Stomach (tissue), 9 donors: ENCODE results near the gene HTR5A. TPM values are rescaled to one million over a fixed set of nuclear protein-coding genes. Genes with fewer than 3 reads are reported as not detected.

Experiments used
- DNase-seq, 2 donors: peaks; one replicate each; pipeline versions ENCODE4 v3.0.0 to v3.0.0-alpha.2; 2013 to 2019
- H3K27ac ChIP-seq, 5 donors: fragments of 200-600 bp in 4 of 5; sonication (generic) in 4 of 5; one replicate each; pipeline ENCODE4 v1.5.1; 2013 to 2019; ENCODE audit warnings: mild to moderate bottlenecking in 1 of 5, moderate library complexity in 1 of 5
- H3K27me3 ChIP-seq, 3 donors: fragments of 200-600 bp; sonication (generic); one replicate each; pipeline ENCODE4 v1.5.1; 2017 to 2019; ENCODE audit warnings: mixed run types in 1 of 3
- H3K36me3 ChIP-seq, 4 donors: fragments of 200-600 bp; sonication (generic); 1 replicate in 3 of 4; 2 replicates in 1 of 4; pipeline ENCODE4 v1.5.1; 2016 to 2019
- H3K4me1 ChIP-seq, 4 donors: fragments of 200-600 bp; sonication (generic); one replicate each; pipeline ENCODE4 v1.5.1; 2016 to 2019
- H3K4me3 ChIP-seq, 4 donors: fragments of 200-600 bp; sonication (generic) in 3 of 4; one replicate each; pipeline ENCODE4 v1.5.1; 2016 to 2019; ENCODE audit warnings: mild to moderate bottlenecking in 1 of 4
- H3K9me3 ChIP-seq, 4 donors: fragments of 200-600 bp; sonication (generic); one replicate each; pipeline ENCODE4 v1.5.1; 2016 to 2019
- CTCF ChIP-seq, 7 experiments: fragments of 450-650 bp in 4 of 7; fragments of 200-600 bp in 3 of 7; sonication (generic) in 3 of 7; IDR thresholded peaks; one replicate each; pipeline ENCODE4 v1.5.1; 2016 to 2019; ENCODE audit warnings: antibody characterized with exemption in 7 of 7, control low read depth in 2 of 7, mild to moderate bottlenecking in 1 of 7
- EP300 ChIP-seq: sonication (generic); formaldehyde crosslinking; IDR thresholded peaks from one replicate; pipeline ENCODE4 v1.6.1; 2017; ENCODE audit warnings: antibody characterized with exemption
- POLR2A ChIP-seq, 4 donors: fragments of 450-650 bp; IDR thresholded peaks; one replicate each; pipeline ENCODE4 v1.6.1; 2016; ENCODE audit warnings: antibody characterized with exemption in 4 of 4, control low read depth in 2 of 4, mild to moderate bottlenecking in 1 of 4, moderate library complexity in 1 of 4
- POLR2AphosphoS5 ChIP-seq, 3 donors: sonication (generic); formaldehyde crosslinking; IDR thresholded peaks; one replicate each; pipeline ENCODE4 v1.6.1; 2016; ENCODE audit warnings: antibody characterized with exemption in 3 of 3
- WGBS, 5 donors: extraction: QIAGEN DNeasy Blood & Tissue Kit in 3 of 5; methylation state at CpG; one replicate each; pipeline versions ENCODE4 v1.1.5 to v1.1.7; 2013 to 2018; 5-methylcytosine and 5-hydroxymethylcytosine counted together
- intact Hi-C: fragments of 100-400 bp; cut with DNase I; formaldehyde crosslinking; loops from one replicate; pipeline ENCODE4 v1.15.1; 2023; ENCODE audit warnings: low total_unique reads
- polyA plus RNA-seq, 3 donors: library from polyadenylated mRNA; stranded (reverse); fragments of 200-250 nt; gene quantifications; one replicate each; pipeline ENCODE4 v1.2.3, GENCODE V29; 2013
- small RNA-seq, 4 donors: library from RNA; depleted of rRNA; stranded (forward); fragments of <200 nt; gene quantifications; one replicate each; pipeline ENCODE3, GENCODE V24; 2016
- total RNA-seq, 5 donors: library from RNA; depleted of rRNA; stranded (reverse); fragments of >200 nt; gene quantifications; one replicate each; pipeline versions ENCODE4 v1.1.0 to v1.2.3, GENCODE V29; 2014 to 2016
- donor health status: healthy with polysubstance abuse.
- donor health status: Bipolar disorder and iron deficiency.
- donor health status: healthy.

HTR5A gene
- total and polyA plus RNA-seq, 8 donors: not detected

- Histone ChIP-seq H3K4me3 (no peak overlapping the region), H3K27me3 (no peaks in the 10 kb centered on the region), H3K9me3 (no peaks in the 10 kb centered on the region), H3K27ac (no peak overlapping the region), H3K4me1 (no peaks in the 10 kb centered on the region), H3K36me3 (no peaks in the 10 kb centered on the region)
- DNase-seq: no peak
- intact Hi-C loops: no loop called here
- TF ChIP-seq POLR2A (IDR thresholded peaks at IDR 0.05) (no peak), CTCF (IDR thresholded peaks at IDR 0.05) (no peak), EP300 (no peak), POLR2AphosphoS5 (IDR thresholded peaks at IDR 0.05) (no peak)
- WGBS, 5 donors: 78 to 94% (median 90%) methylated on average over 9 to 13 of the region's 13 CpGs
Observed at GRCh38 chr7:155131090-155131489, 61.0 kb downstream of the HTR5A start.

- no peak for DNase-seq
- Histone ChIP-seq H3K9me3 (peaks cover 0 to 6% (median 4%) of the 10 kb centered on the region in 4 donors), H3K27me3 (no peaks in the 10 kb centered on the region), H3K36me3 (no peaks in the 10 kb centered on the region), H3K4me3 (no peak overlapping the region), H3K4me1 (no peaks in the 10 kb centered on the region), H3K27ac (no peak overlapping the region)
- TF ChIP-seq POLR2A (IDR thresholded peaks at IDR 0.05): no peak
- 78 to 81% (median 79%) methylated on average over 9 of the region's 9 CpGs for WGBS, 5 donors
- intact Hi-C loops: no loop called here
Observed at GRCh38 chr7:155132431-155132830, 62.3 kb downstream of the HTR5A start.

DNA sequence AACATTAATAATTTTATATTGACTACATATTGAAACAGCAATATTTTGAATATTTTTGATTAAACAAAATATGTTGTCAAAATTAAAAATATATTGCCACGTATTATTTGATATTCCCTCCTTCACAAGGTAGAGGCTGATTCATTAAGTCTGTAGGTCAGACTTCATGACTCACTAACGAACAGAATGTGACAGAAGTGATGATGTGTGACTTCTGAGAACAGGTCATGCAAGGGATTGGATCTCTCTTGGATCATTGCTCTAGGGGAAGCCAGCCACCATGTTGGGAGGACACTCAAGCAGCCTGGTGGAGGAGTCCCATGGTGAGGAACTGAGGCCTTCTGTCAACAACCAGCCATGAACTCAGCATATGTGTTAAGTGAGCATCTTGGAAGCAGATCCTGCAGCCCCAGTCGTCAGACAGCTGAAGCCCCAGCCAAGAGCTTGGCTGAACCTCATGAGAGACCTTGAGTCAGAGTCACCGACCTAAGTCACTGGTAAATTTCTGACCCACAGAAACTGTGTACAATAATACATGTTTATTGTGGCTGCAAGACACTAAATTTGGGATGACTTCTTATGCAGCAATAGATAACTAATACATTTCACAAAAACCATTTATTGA lies 66.6 kb downstream of the HTR5A start:
- DNase-seq: no peak
- H3K9me3 ChIP-seq: peaks cover 0 to 6% (median 4%) of the 10 kb centered on the region in 4 donors
- H3K27me3 ChIP-seq: peaks cover 0 to 21% (median 0%) of the 10 kb centered on the region in 3 donors
- no peak overlapping the region for H3K4me3 ChIP-seq
- no peaks in the 10 kb centered on the region for H3K4me1 ChIP-seq
- intact Hi-C loops: no loop called here
- TF ChIP-seq POLR2AphosphoS5 (IDR thresholded peaks at IDR 0.05): no peak
- TF ChIP-seq CTCF (IDR thresholded peaks at IDR 0.05): no peak
- no peak for TF ChIP-seq POLR2A (IDR thresholded peaks at IDR 0.05)
- TF ChIP-seq EP300: no peak
- H3K36me3 ChIP-seq: no peaks in the 10 kb centered on the region
- no peak overlapping the region for H3K27ac ChIP-seq
- WGBS, 5 donors: 53 to 61% (median 53%) methylated on average over 4 of the region's 4 CpGs

Small RNA genes lying within 50 kb of the gene (small RNA-seq; reads per million reads assigned to genes)
- 0 reads per million in 4 donors for gene AC092628.1

Other genes with a start within 250 kb of the HTR5A start
- 10 to 100 TPM in 3 of 5 donors, 1 to 10 TPM in 1, under 1 TPM in 1; 0.87 to 24.1 (median 13.2) TPM for gene PAXIP1, start 67.2 kb upstream of the HTR5A start, total RNA-seq
- 1 to 10 TPM; 3.5 to 4.9 (median 4.4) TPM for gene PAXIP1, start 67.2 kb upstream of the HTR5A start, polyA plus RNA-seq
- gene INSIG1, start 227.6 kb downstream of the HTR5A start, total RNA-seq: 10 to 100 TPM in 4 of 5 donors, 1 to 10 TPM in 1; 9.9 to 65.2 (median 42.2) TPM
- gene INSIG1, start 227.6 kb downstream of the HTR5A start, polyA plus RNA-seq: 10 to 100 TPM; 24.5 to 37.9 (median 30.5) TPM